Trophoblast cell (in vitro differentiated cells and primary cell): ENCODE measurements around the gene MLXIPL.
A peak's percentile ranks its signal among the peaks of the same experiment; 100 is the strongest.

Experiments used
- DNase-seq, 2 donors: peaks; one replicate each; pipeline ENCODE4 v3.0.0-alpha.2; 2016
- H2AFZ ChIP-seq: 2 replicates; pipeline ENCODE4 v1.6.1; 2013; ENCODE audit warnings: low read length, moderate library complexity, mild to moderate bottlenecking; ENCODE audit not compliant: insufficient read depth, poor library complexity
- H2AK5ac ChIP-seq: 2 replicates; pipeline ENCODE4 v1.6.1; 2013; ENCODE audit warnings: mild to moderate bottlenecking, low read length
- H2BK120ac ChIP-seq: 2 replicates; pipeline ENCODE4 v1.6.1; 2013; ENCODE audit warnings: low read length, mild to moderate bottlenecking, moderate library complexity; ENCODE audit not compliant: insufficient read depth, poor library complexity
- H2BK12ac ChIP-seq: 2 replicates; pipeline ENCODE4 v1.6.1; 2013; ENCODE audit warnings: mild to moderate bottlenecking, low read length, moderate library complexity
- H2BK5ac ChIP-seq: 2 replicates; pipeline ENCODE4 v1.6.1; 2013; ENCODE audit warnings: low read length, low read depth, moderate library complexity, mild to moderate bottlenecking; ENCODE audit not compliant: poor library complexity
- H3K14ac ChIP-seq: 2 replicates; pipeline ENCODE4 v1.6.1; 2013; ENCODE audit warnings: mild to moderate bottlenecking, low read length
- H3K18ac ChIP-seq: 2 replicates; pipeline ENCODE4 v1.6.1; 2013; ENCODE audit warnings: mild to moderate bottlenecking, low read length
- H3K23ac ChIP-seq: 2 replicates; pipeline ENCODE4 v1.6.1; 2013; ENCODE audit warnings: low read length
- H3K27ac ChIP-seq: 2 replicates; pipeline ENCODE4 v1.5.1; 2013; ENCODE audit warnings: low read depth, mild to moderate bottlenecking, inconsistent platforms, low read length, moderate library complexity
- H3K27me3 ChIP-seq: 2 replicates; pipeline ENCODE4 v1.6.1; 2013; ENCODE audit warnings: inconsistent platforms, mild to moderate bottlenecking, low read length, moderate library complexity; ENCODE audit not compliant: insufficient read depth
- H3K36me3 ChIP-seq, 2 experiments: 1 replicate in 1 of 2; 2 replicates in 1 of 2; pipeline ENCODE4 v1.6.1; 2013; ENCODE audit warnings: low read length in 2 of 2, mild to moderate bottlenecking in 2 of 2, moderate library complexity in 1 of 2; ENCODE audit not compliant: insufficient read depth in 2 of 2, control insufficient read depth in 1 of 2
- H3K4ac ChIP-seq: 2 replicates; pipeline ENCODE4 v1.6.1; 2013; ENCODE audit warnings: low read depth, mild to moderate bottlenecking, low read length, moderate library complexity
- H3K4me1 ChIP-seq, 2 experiments: 1 replicate in 1 of 2; 2 replicates in 1 of 2; pipeline ENCODE4 v1.6.1; 2013; ENCODE audit warnings: low read length in 2 of 2, mild to moderate bottlenecking in 2 of 2, moderate library complexity in 1 of 2; ENCODE audit not compliant: insufficient read depth in 2 of 2, control insufficient read depth in 1 of 2
- H3K4me2 ChIP-seq: 2 replicates; pipeline ENCODE4 v1.6.1; 2013; ENCODE audit warnings: inconsistent platforms, mild to moderate bottlenecking, low read length, moderate library complexity
- H3K4me3 ChIP-seq: 2 replicates; pipeline ENCODE4 v1.5.1; 2013; ENCODE audit warnings: mild to moderate bottlenecking, low read depth, low read length, inconsistent platforms
- H3K79me1 ChIP-seq: one replicate; pipeline ENCODE4 v1.6.1; 2013; ENCODE audit warnings: low read length
- H3K79me2 ChIP-seq: 2 replicates; pipeline ENCODE4 v1.6.1; 2013; ENCODE audit warnings: low read length, mild to moderate bottlenecking; ENCODE audit not compliant: control insufficient read depth, insufficient read depth, poor library complexity
- H3K9ac ChIP-seq: 2 replicates; pipeline ENCODE4 v1.6.1; 2013; ENCODE audit warnings: mild to moderate bottlenecking, low read length
- H3K9me3 ChIP-seq: 2 replicates; pipeline ENCODE4 v1.6.1; 2013; ENCODE audit warnings: low read depth, mild to moderate bottlenecking, control low read depth, inconsistent platforms, low read length; ENCODE audit not compliant: insufficient read depth
- H4K12ac ChIP-seq: 2 replicates; pipeline ENCODE4 v1.6.1; 2013; ENCODE audit warnings: low read depth, mild to moderate bottlenecking, low read length, moderate library complexity
- H4K8ac ChIP-seq: 2 replicates; pipeline ENCODE4 v1.6.1; 2013; ENCODE audit warnings: low read depth, mild to moderate bottlenecking, low read length, moderate library complexity
- H4K91ac ChIP-seq: one replicate; pipeline ENCODE4 v1.6.1; 2013; ENCODE audit warnings: low read depth, mild to moderate bottlenecking, low read length, moderate library complexity
- WGBS: extraction: QIAGEN DNeasy Blood & Tissue Kit; methylation state at CpG from one replicate; pipeline ENCODE4 v1.1.7; 2013; ENCODE audit warnings: missing lambda C conversion rate; ENCODE audit not compliant: insufficient read length, insufficient coverage; ENCODE audit errors: extremely low coverage; 5-methylcytosine and 5-hydroxymethylcytosine counted together

The MLXIPL gene

DNA sequence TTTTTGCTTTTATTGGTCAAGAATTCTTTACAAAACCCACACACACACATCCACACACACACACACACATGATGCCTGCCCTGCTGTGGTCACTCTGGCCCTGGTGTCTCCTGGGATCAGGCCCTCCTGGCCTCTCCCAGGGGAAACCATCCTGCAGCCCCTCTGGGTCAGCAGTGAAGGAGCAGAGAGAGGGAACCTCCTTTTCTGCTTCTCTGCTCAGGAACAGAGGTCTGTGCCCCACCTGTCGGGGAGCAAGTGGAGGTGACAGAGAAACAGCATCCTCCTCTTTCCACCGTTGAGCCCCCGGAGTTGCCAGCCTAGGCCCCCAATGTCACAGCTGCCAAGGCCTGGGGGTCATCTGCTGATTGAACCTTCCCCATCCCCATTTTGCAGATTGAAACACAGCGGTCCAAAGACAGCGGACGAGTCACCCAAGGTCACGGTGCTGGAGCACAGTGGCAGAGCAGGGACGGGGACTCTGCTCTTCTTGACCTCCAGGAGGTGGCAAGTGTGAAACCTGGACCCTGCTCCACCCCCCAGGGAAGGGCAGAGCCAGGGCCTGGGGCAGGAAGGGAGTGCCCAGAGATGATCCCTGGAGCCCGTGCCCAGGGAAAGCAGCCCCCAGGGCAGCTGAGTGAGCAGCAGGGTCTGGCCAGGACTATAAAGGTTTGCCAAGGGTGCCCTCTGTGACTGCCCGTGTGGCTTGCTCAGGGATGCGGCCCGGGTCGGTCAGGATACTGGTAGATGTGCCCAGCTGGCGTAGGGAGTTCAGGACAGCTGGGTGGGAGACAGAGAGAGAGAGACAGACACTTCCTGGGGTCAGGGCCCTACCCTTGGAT, 30.9 kb downstream of the MLXIPL start:
- Histone ChIP-seq H3K14ac (no peak overlapping the region), H3K23ac (no peak overlapping the region), H4K8ac (no peak overlapping the region), H2BK5ac (no peak overlapping the region), H3K27me3 (no peaks in the 10 kb centered on the region), H3K9ac (no peak overlapping the region), H2BK120ac (no peak overlapping the region), H2AFZ (no peak overlapping the region), H2BK12ac (no peak overlapping the region), H3K79me1 (no peaks in the 10 kb centered on the region), H3K4me2 (no peak overlapping the region), H2AK5ac (no peak overlapping the region), H4K12ac (peak overlapping the region; percentile 22), H3K18ac (no peak overlapping the region), H3K4ac (no peak overlapping the region), H4K91ac (no peak overlapping the region), H3K79me2 (no peaks in the 10 kb centered on the region), H3K4me1 (no peaks in the 10 kb centered on the region), H3K36me3 (no peaks in the 10 kb centered on the region), H3K4me3 (no peak overlapping the region), H3K9me3 (no peaks in the 10 kb centered on the region), H3K27ac (no peak overlapping the region)
- DNase-seq = no peak
- WGBS = no CpG with 5 or more reads among the region's 14 CpGs

DNA sequence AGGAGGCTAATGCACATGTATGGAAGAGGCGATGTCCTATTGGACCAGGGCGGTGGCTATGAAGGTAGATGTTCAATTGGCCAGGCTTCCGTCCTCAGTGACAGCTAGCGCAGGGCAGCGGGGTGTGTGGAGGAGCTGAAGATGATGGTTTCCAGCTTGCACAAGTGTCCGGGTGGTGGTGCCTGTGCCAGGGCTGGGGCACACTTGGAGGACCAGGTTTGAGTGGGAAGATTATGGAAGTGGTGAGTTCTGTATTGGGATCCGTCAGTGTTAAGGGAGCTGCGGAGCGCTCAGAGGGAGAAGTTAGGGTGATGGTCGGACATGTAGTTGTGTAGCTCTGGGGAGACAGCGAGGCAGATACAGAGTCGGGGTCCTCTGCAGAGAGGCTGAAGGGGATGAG, 37.4 kb downstream of the MLXIPL start:
- no peak overlapping the region for H2BK5ac ChIP-seq
- no peaks in the 10 kb centered on the region for H3K36me3 ChIP-seq
- no peak for DNase-seq
- no peak overlapping the region for H4K91ac ChIP-seq
- H3K9me3 ChIP-seq = no peaks in the 10 kb centered on the region
- H2AK5ac ChIP-seq = no peak overlapping the region
- H3K18ac ChIP-seq = no peak overlapping the region
- WGBS = no CpG with 5 or more reads among the region's 12 CpGs
- H3K27ac ChIP-seq = no peak overlapping the region
- H2BK12ac ChIP-seq = no peak overlapping the region
- no peaks in the 10 kb centered on the region for H3K27me3 ChIP-seq
- no peak overlapping the region for H2AFZ ChIP-seq
- H3K4me3 ChIP-seq = no peak overlapping the region
- H2BK120ac ChIP-seq = no peak overlapping the region
- H4K8ac ChIP-seq = no peak overlapping the region
- no peaks in the 10 kb centered on the region for H3K79me2 ChIP-seq
- no peaks in the 10 kb centered on the region for H3K79me1 ChIP-seq
- H4K12ac ChIP-seq = no peak overlapping the region
- H3K4me1 ChIP-seq = peaks cover 0 to 4% of the 10 kb centered on the region in 2 experiments
- H3K23ac ChIP-seq = no peak overlapping the region
- H3K9ac ChIP-seq = no peak overlapping the region
- no peak overlapping the region for H3K14ac ChIP-seq
- H3K4ac ChIP-seq = no peak overlapping the region
- no peak overlapping the region for H3K4me2 ChIP-seq

DNA sequence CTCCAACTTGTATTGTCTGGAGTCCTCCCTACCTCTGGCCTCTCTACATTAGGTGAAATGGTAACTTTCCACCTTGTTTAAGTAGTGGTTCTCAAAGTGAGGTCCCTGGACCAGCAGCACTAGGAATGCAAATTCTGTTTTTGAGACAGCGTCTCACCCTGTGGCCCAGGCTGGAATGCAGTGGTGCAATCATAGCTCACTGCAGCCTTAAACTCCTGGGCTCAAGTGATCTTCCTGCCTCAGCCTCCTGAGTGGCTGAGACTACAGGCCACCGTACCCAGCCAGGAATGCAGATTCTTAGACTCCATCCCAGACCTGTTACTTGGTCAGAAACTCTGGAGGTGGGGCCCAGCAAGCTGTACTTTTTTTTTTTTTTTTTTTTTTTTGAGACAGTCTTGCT, 39.1 kb downstream of the MLXIPL start:
- Histone ChIP-seq H3K27me3 (no peaks in the 10 kb centered on the region), H4K12ac (no peak overlapping the region), H3K36me3 (no peaks in the 10 kb centered on the region), H2BK5ac (no peak overlapping the region), H2BK12ac (no peak overlapping the region), H3K79me2 (no peaks in the 10 kb centered on the region), H3K18ac (no peak overlapping the region), H2AK5ac (no peak overlapping the region), H3K4ac (no peak overlapping the region), H3K23ac (no peak overlapping the region), H4K8ac (no peak overlapping the region), H3K4me3 (no peak overlapping the region), H2AFZ (no peak overlapping the region), H3K27ac (no peak overlapping the region), H3K14ac (no peak overlapping the region), H3K79me1 (no peaks in the 10 kb centered on the region), H3K9ac (no peak overlapping the region), H3K9me3 (no peaks in the 10 kb centered on the region), H3K4me2 (no peak overlapping the region), H4K91ac (no peak overlapping the region), H2BK120ac (no peak overlapping the region), H3K4me1 (peaks cover 0 to 4% of the 10 kb centered on the region in 2 experiments)
- DNase-seq = peak in 1 of 2 donors; percentile 26
- WGBS = no CpG with 5 or more reads among the region's 2 CpGs

DNA sequence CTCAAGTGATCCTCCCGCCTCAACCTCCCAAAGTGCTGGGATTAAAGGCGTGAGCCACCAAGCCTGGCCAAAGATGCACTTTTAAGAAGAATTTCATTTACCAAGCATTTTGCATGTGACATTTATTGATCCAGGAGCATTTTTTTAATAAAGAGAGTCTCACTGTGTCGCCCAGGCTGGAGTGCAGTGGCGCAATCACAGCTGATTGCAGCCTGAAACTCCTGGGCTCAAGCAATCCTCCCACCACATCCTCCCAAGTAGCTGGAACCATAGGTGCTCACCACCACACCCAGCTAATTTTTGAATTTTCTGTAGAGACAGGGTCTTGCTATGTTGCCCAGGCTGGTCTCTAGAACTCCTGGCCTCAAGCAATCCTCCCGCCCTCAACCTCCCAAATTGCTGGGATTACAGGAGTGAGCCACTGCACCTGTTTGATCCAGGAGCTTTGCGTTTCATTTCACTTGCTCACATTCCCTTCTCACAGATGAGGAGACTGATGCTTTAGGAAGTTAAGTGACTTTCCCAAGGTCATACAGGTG, 41.6 kb downstream of the MLXIPL start:
- H3K4me2 ChIP-seq = no peak overlapping the region
- no peak overlapping the region for H3K4me3 ChIP-seq
- peaks cover 5% of the 10 kb centered on the region for H3K79me1 ChIP-seq
- peaks cover 5% of the 10 kb centered on the region for H3K79me2 ChIP-seq
- H3K14ac ChIP-seq = no peak overlapping the region
- H2AFZ ChIP-seq = no peak overlapping the region
- no peak overlapping the region for H2BK120ac ChIP-seq
- H3K27me3 ChIP-seq = no peaks in the 10 kb centered on the region
- no peak overlapping the region for H3K18ac ChIP-seq
- H2BK5ac ChIP-seq = no peak overlapping the region
- no peaks in the 10 kb centered on the region for H3K9me3 ChIP-seq
- no peak overlapping the region for H4K12ac ChIP-seq
- no peak overlapping the region for H3K23ac ChIP-seq
- no peak overlapping the region for H3K9ac ChIP-seq
- no CpG with 5 or more reads among the region's 6 CpGs for WGBS
- no peak overlapping the region for H4K8ac ChIP-seq
- no peak overlapping the region for H2BK12ac ChIP-seq
- H3K4ac ChIP-seq = no peak overlapping the region
- no peaks in the 10 kb centered on the region for H3K36me3 ChIP-seq
- no peak overlapping the region for H3K27ac ChIP-seq
- H2AK5ac ChIP-seq = no peak overlapping the region
- H4K91ac ChIP-seq = no peak overlapping the region
- H3K4me1 ChIP-seq = peaks cover under 1 to 6% of the 10 kb centered on the region in 2 experiments
- DNase-seq = peak in 1 of 2 donors; percentile 9
